Mucosa of descending colon (tissue), 3 donors: Measurements from ENCODE around the gene MORC3. TPM values are rescaled to one million over a fixed set of nuclear protein-coding genes. Genes with fewer than 3 reads are reported as not detected.
"Not testable (repeated sequence)": the region's sequence is repeated elsewhere in the genome, so short reads cannot be mapped to it uniquely, and the experiment has no call there.

Experiments used
- ATAC-seq: fragments of 200-7000 bp; cut with Tn5 transposase; one replicate; pipeline ENCODE4 v1.9.1; 2020; ENCODE audit warnings: mild to moderate bottlenecking, moderate library complexity
- DNase-seq, 3 donors: peaks; one replicate each; pipeline ENCODE4 v3.0.0-alpha.2; 2020
- H3K36me3 ChIP-seq: fragments of 200-600 bp; one replicate; pipeline ENCODE4 v1.8.0; 2021; ENCODE audit warnings: low read depth, mild to moderate bottlenecking
- H3K4me1 ChIP-seq: fragments of 200-600 bp; one replicate; pipeline ENCODE4 v1.8.0; 2021; ENCODE audit warnings: low read depth, mild to moderate bottlenecking
- H3K4me3 ChIP-seq: fragments of 200-600 bp; one replicate; pipeline ENCODE4 v1.8.0; 2021; ENCODE audit warnings: mild to moderate bottlenecking
- H3K9me3 ChIP-seq: fragments of 200-600 bp; one replicate; pipeline ENCODE4 v1.8.0; 2021; ENCODE audit warnings: mild to moderate bottlenecking
- CTCF ChIP-seq: fragments of 200-600 bp; IDR thresholded peaks from one replicate; pipeline ENCODE4 v1.8.0; 2022; ENCODE audit warnings: antibody characterized with exemption, mild to moderate bottlenecking
- intact Hi-C, 2 donors: fragments of 100-400 bp; cut with DNase I in 1 of 2; cut with micrococcal nuclease in 1 of 2; formaldehyde crosslinking; loops; one replicate each; pipeline versions ENCODE4 v1.11.0 to v1.11.1; 2022; cut with DNase I, micrococcal nuclease
- long read RNA-seq, 2 donors: library from polyadenylated mRNA; unstranded; transcript quantifications; one replicate each; pipeline ENCODE4 v2.0.0, GENCODE V29; 2019 to 2021
- total RNA-seq, 3 donors: library from RNA; stranded (reverse); fragmentation: NEBNext Ultra II Directional in 2 of 3; extraction: Animal tissue kit (Norgen Biotek cat#: 25700) in 2 of 3; gene quantifications; one replicate each; pipeline versions ENCODE4 v1.2.1 to v1.2.4, GENCODE V29; 2021 to 2023
- donor health status: DM: no; HTN: no; CAD: no; lungs with moderate emphysema.
- donor health status: DM: no; HTN: no; CAD: no.
- donor health status: DM: no; HTN: yes; CAD: no.

MORC3 gene
- 10 to 100 TPM; 27.9 to 42.1 (median 29.9) TPM for total RNA-seq
- long read RNA-seq, donor 1, full-length matches to known transcripts, result 8 of 16 reads
- long read RNA-seq, donor 1, partial matches to known transcripts, result 1 of 16 reads
- long read RNA-seq, donor 1, other reads (novel, unspliced or antisense), result 7 of 16 reads
- long read RNA-seq, donor 2, partial matches to known transcripts, result 10 of 13 reads
- long read RNA-seq, donor 2, other reads (novel, unspliced or antisense), result 3 of 13 reads

GRCh38 chr21:36319767-36320420 lies at the start of gene MORC3:
TSS of gene MORC3 (plus strand) at chr21:36320197. CDS start at chr21:36320265, 68 bp downstream.
- peaks cover 18% of the 10 kb centered on the region for H3K4me1 ChIP-seq
- intact Hi-C loops, result loop anchor here in 1 of 2 donors (10.0 kb wide), 1 partner anchor 165 kb away; the partner anchor contains the start of gene DOP1B
- H3K4me3 ChIP-seq, result peak within 1 kb of the TSS; percentile 87
- H3K36me3 ChIP-seq, result no peaks in the 10 kb centered on the region
- TF ChIP-seq CTCF, result peak; percentile 22
- DNase-seq (peak; percentile 98 to 99 (median 99)), ATAC-seq (peak; percentile 97)
- H3K9me3 ChIP-seq, result no peaks in the 10 kb centered on the region

- ATAC-seq, DNase-seq, H3K9me3 ChIP-seq, intact Hi-C loops, H3K36me3 ChIP-seq, H3K4me1 ChIP-seq, H3K4me3 ChIP-seq: not testable (repeated sequence)
These were observed 49.0 kb upstream of the MORC3 start for GRCh38 chr21:36270786-36271695.

- intact Hi-C loops, result no loop called here
- no peak overlapping the region for H3K4me3 ChIP-seq
- ATAC-seq, result no peak
- no peaks in the 10 kb centered on the region for H3K9me3 ChIP-seq
- DNase-seq, result no peak
- H3K4me1 ChIP-seq, result no peaks in the 10 kb centered on the region
- no peak for TF ChIP-seq CTCF
- no peaks in the 10 kb centered on the region for H3K36me3 ChIP-seq
These were observed 45.9 kb upstream of the MORC3 start for GRCh38 chr21:36274128-36274527.

GRCh38 chr21:36282568-36283230 lies 37.3 kb upstream of the MORC3 start:
- Histone ChIP-seq H3K36me3 (no peaks in the 10 kb centered on the region), H3K4me1 (no peaks in the 10 kb centered on the region), H3K4me3 (no peak overlapping the region), H3K9me3 (no peaks in the 10 kb centered on the region)
- DNase-seq, result no peak
- TF ChIP-seq CTCF, result no peak
- no peak for ATAC-seq
- intact Hi-C loops, result no loop called here

GRCh38 chr21:36283231-36283622 lies 36.8 kb upstream of the MORC3 start:
- peak; percentile 88 for ATAC-seq
- intact Hi-C loops, H3K4me1 ChIP-seq, H3K4me3 ChIP-seq, H3K36me3 ChIP-seq, DNase-seq, H3K9me3 ChIP-seq: not testable (repeated sequence)

- Histone ChIP-seq H3K36me3 (no peaks in the 10 kb centered on the region), H3K4me3 (no peak overlapping the region), H3K9me3 (no peaks in the 10 kb centered on the region), H3K4me1 (no peaks in the 10 kb centered on the region)
- TF ChIP-seq CTCF, result no peak
- ATAC-seq (peak; percentile 34), DNase-seq (no peak)
- intact Hi-C loops, result no loop called here
These were observed 31.2 kb upstream of the MORC3 start for GRCh38 chr21:36288651-36289243.
